Erythroblast (primary cell): ENCODE results near the gene PACS2.

ENCODE experiments used
- GATA1 ChIP-seq: IDR thresholded peaks from 2 replicates; pipeline ENCODE4 v1.6.1; 2011; ENCODE audit warnings: low read depth, mild to moderate bottlenecking, control low read depth, low read length, moderate library complexity
- POLR2A ChIP-seq: IDR thresholded peaks from 2 replicates; pipeline ENCODE4 v1.6.1; 2011; ENCODE audit warnings: mild to moderate bottlenecking, low read length

GRCh38 chr14:105317546-105317945 lies 3.0 kb downstream of the PACS2 start:
- TF ChIP-seq POLR2A (no peak), GATA1 (no peak)
